ENCODE data around the gene NKIRAS2. TPM values are rescaled to one million over a fixed set of nuclear protein-coding genes. Genes with fewer than 3 reads are reported as not detected.

The NKIRAS2 gene
- total and polyA plus RNA-seq, 2 of the 13 experiments (the other 11 are each of a cell fraction or from before 2014, with no cell fraction given) = 27.9 to 42.0 TPM

- no peak for TF ChIP-seq ZNF441 (CRISPR knock-in tag; IDR thresholded peaks at IDR 0.05; ENCODE audit: borderline replicate concordance)
- no peak for TF ChIP-seq PHF21A (CRISPR knock-in tag; IDR thresholded peaks at IDR 0.05)
- TF ChIP-seq CTCF (CRISPR knock-in tag; IDR thresholded peaks at IDR 0.05) = 0 out of 2 replicates have a peak, but pooled peaks have one; percentile 4
- TF ChIP-seq ZNF296 (CRISPR knock-in tag; conservative IDR thresholded peaks at IDR 0.05) = no peak
- TF ChIP-seq HNF1B (CRISPR knock-in tag; IDR thresholded peaks at IDR 0.05) = no peak
- TF ChIP-seq POLR2A (IDR thresholded peaks at IDR 0.05; ENCODE audit: insufficient read depth in 1 of 2, low read depth in 2 of 2, low read length in 2 of 2) = no peak
- no peaks in the 10 kb centered on the region for H3K79me2 ChIP-seq (ENCODE audit: insufficient read depth, low read length)
- no peak for DNase-seq (ENCODE audit: low spot score)
- no peak overlapping the region for H3K9ac ChIP-seq (ENCODE audit: insufficient read depth, low read depth, low read length)
- ChIA-PET POLR2A (interaction anchor here (0.6 to 1.0 kb wide), 3 partner anchors 18 to 37 kb away, joined by 3 to 4 read pairs (median 4); no protein-coding TSS in a partner anchor), CTCF (ENCODE audit: low intra/inter-chr PET ratio, low total read pairs) (interaction anchor here (1.2 to 3.5 kb wide), 2 partner anchors 31 to 38 kb away, joined by 3 to 125 read pairs; partner anchors contain the start of gene ZNF385C)
- H2AFZ ChIP-seq (ENCODE audit: low read length) = no peak overlapping the region
- H3K4me2 ChIP-seq (ENCODE audit: low read depth, low read length) = no peak overlapping the region
- intact Hi-C loops (cut with micrococcal nuclease; ENCODE audit: unreplicated experiment) (no loop called here), in situ Hi-C loops (cut with HindIII; ENCODE audit: extremely low pct_ligation_motif_present, low pct_unique_long_range_greater_than_20kb) (loop anchor here (5.0 kb wide), 1 partner anchor 33 kb away; no protein-coding TSS in a partner anchor)
- H3K27ac ChIP-seq (ENCODE audit: extremely low read length, insufficient read depth, low read length) = no peak overlapping the region
- no peak overlapping the region for H3K4me3 ChIP-seq (replicated peaks in 1 of 3; ENCODE audit: insufficient read depth in 1 of 3, low read depth in 2 of 3, low read length in 3 of 3)
- FAIRE-seq = no peak
- no peak for ATAC-seq
- 41% methylated on average over 2 of the region's 3 CpGs for WGBS (ENCODE audit: low lambda C conversion rate)
- no peaks in the 10 kb centered on the region for H3K9me3 ChIP-seq (ENCODE audit: low read length)
- peaks cover 2 to 29% of the 10 kb centered on the region in 2 experiments; a peak in 4 of 5 replicates for H3K27me3 ChIP-seq (ENCODE audit: control insufficient read depth in 1 of 2, insufficient read depth in 2 of 2, low read length in 2 of 2)
- no TSS peak for BruUV-seq (replicated peaks)
- H4K20me1 ChIP-seq (ENCODE audit: insufficient read depth, low read length) = no peaks in the 10 kb centered on the region
- H3K36me3 ChIP-seq (replicated peaks in 1 of 2; ENCODE audit: control insufficient read depth in 1 of 2, insufficient read depth in 2 of 2, low read length in 2 of 2) = no peaks in the 10 kb centered on the region
- H3K4me1 ChIP-seq (ENCODE audit: insufficient read depth, low read length) = peaks cover 28% of the 10 kb centered on the region
Observed at GRCh38 chr17:42068979-42069378, 49.1 kb downstream of the NKIRAS2 start.

Measured in HepG2 (cell line).